ENCODE results near the gene GOT2.

The GOT2 gene

GRCh38 chr16:58658796-58659211 is 75.3 kb downstream of the GOT2 start:
- Histone ChIP-seq H3K4me3 (ENCODE audit: low read depth in 1 of 2, low read length in 2 of 2) (no peak overlapping the region), H4K20me1 (ENCODE audit: insufficient read depth, low read length) (no peaks in the 10 kb centered on the region), H3K36me3 (ENCODE audit: insufficient read depth, low read length) (no peaks in the 10 kb centered on the region), H3K4me2 (ENCODE audit: insufficient read depth, low read length) (no peak overlapping the region), H3K9ac (ENCODE audit: low read depth, low read length) (no peak overlapping the region), H3K79me2 (ENCODE audit: insufficient read depth, low read length) (no peaks in the 10 kb centered on the region), H3K27me3 (ENCODE audit: insufficient read depth, low read length, poor library complexity) (no peaks in the 10 kb centered on the region), H3K9me3 (ENCODE audit: insufficient read depth, low read length, severe bottlenecking) (no peaks in the 10 kb centered on the region), H2AFZ (ENCODE audit: low read depth, low read length) (0 out of 2 replicates have a peak overlapping the region, but pooled peaks have one; percentile 16), H3K4me1 (ENCODE audit: insufficient read depth, low read length) (no peaks in the 10 kb centered on the region), H3K27ac (ENCODE audit: low read length) (no peak overlapping the region)
- TF ChIP-seq, protein P1, sequence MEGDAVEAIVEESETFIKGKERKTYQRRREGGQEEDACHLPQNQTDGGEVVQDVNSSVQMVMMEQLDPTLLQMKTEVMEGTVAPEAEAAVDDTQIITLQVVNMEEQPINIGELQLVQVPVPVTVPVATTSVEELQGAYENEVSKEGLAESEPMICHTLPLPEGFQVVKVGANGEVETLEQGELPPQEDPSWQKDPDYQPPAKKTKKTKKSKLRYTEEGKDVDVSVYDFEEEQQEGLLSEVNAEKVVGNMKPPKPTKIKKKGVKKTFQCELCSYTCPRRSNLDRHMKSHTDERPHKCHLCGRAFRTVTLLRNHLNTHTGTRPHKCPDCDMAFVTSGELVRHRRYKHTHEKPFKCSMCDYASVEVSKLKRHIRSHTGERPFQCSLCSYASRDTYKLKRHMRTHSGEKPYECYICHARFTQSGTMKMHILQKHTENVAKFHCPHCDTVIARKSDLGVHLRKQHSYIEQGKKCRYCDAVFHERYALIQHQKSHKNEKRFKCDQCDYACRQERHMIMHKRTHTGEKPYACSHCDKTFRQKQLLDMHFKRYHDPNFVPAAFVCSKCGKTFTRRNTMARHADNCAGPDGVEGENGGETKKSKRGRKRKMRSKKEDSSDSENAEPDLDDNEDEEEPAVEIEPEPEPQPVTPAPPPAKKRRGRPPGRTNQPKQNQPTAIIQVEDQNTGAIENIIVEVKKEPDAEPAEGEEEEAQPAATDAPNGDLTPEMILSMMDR (IDR thresholded peaks at IDR 0.05; ENCODE audit: borderline replicate concordance, extremely low read depth, low read length, poor library complexity, severe bottlenecking), result no peak
- TF ChIP-seq EZH2 (IDR thresholded peaks at IDR 0.05; ENCODE audit: borderline replicate concordance, low read depth, low read length, severe bottlenecking), result no peak
- no peak for DNase-seq
- 0 out of 3 replicates have a peak, but pooled peaks have one; percentile 19 for ATAC-seq (ENCODE audit: insufficient read depth, low read depth)

All from DND-41 (cell line).